K562 (cell line): Measurements from ENCODE around the gene CCNO. TPM values are rescaled to one million over a fixed set of nuclear protein-coding genes. Genes with fewer than 3 reads are reported as not detected.

Experiments
- CTCFL ChIP-seq: IDR thresholded peaks from 2 replicates; pipeline ENCODE4 v1.6.1; 2011; ENCODE audit warnings: borderline replicate concordance, low read depth, mild to moderate bottlenecking, moderate library complexity, low read length; ENCODE audit not compliant: insufficient read depth, poor library complexity, severe bottlenecking
- CXXC5 ChIP-seq: fragments of 250-450 bp; sonication (Bioruptor Pico); IDR thresholded peaks from 2 replicates; pipeline ENCODE4 v1.8.0; 2022; ENCODE audit warnings: inconsistent platforms, mild to moderate bottlenecking, moderate library complexity
- HINFP ChIP-seq: fragments of 450-650 bp; conservative IDR thresholded peaks from 2 replicates; pipeline ENCODE4 v1.6.1; 2016; ENCODE audit warnings: missing genetic modification characterization, low read depth, mild to moderate bottlenecking, control low read depth, missing compliant biosample characterization
- IRF2 ChIP-seq: sonication (generic); formaldehyde crosslinking; IDR thresholded peaks from 2 replicates; pipeline ENCODE4 v1.8.1; 2022; ENCODE audit warnings: mild to moderate bottlenecking, missing genetic modification reagents
- MNT ChIP-seq, 2 experiments: fragments of 450-650 bp; conservative IDR thresholded peaks; 2 replicates each; pipeline ENCODE4 v1.6.1; 2017; ENCODE audit warnings: mild to moderate bottlenecking in 2 of 2, moderate library complexity in 2 of 2
- ZFP1 ChIP-seq: fragments of 450-650 bp; formaldehyde crosslinking; IDR thresholded peaks from 2 replicates; pipeline ENCODE4 v1.4.0; 2020; ENCODE audit warnings: mild to moderate bottlenecking, mixed read lengths
- ZHX1 ChIP-seq: fragments of 150-350 bp; conservative IDR thresholded peaks from 2 replicates; pipeline ENCODE4 v1.6.1; 2014; ENCODE audit warnings: low read length
- ZNF407 ChIP-seq: fragments of 450-650 bp; IDR thresholded peaks from 2 replicates; pipeline ENCODE4 v1.6.1; 2016; ENCODE audit warnings: low read depth
- polyA plus RNA-seq, 8 experiments: library from polyadenylated mRNA; depleted of rRNA in 4 of 8; stranded (reverse) in 5 of 8; unstranded in 3 of 8; fragments of >200 nt; fragmentation: Nextera tagmentation in 2 of 8; fragmentation: Illumina TruSeq in 1 of 8; extraction: Ambion mirVana in 2 of 8; extraction: Trizol in 1 of 8; gene quantifications; 2 replicates each; pipeline versions ENCODE4 v1.2.1 to v1.2.3, GENCODE V29; 2011 to 2014; ENCODE audit warnings: inconsistent platforms in 1 of 8, missing spikeins in 1 of 8
- total RNA-seq, 7 experiments: library from RNA; depleted of rRNA in 6 of 7; stranded (reverse); fragments of >200 nt in 6 of 7; fragmentation: Illumina TruSeq in 2 of 7; extraction: Trizol in 2 of 7; gene quantifications; 2 replicates each; pipeline versions ENCODE4 v1.2.1 to v1.2.3, GENCODE V29; 2011 to 2021; ENCODE audit warnings: low replicate concordance in 1 of 7

The CCNO gene
- total and polyA plus RNA-seq, 9 of the 15 experiments (the other 6 are each of a cell fraction or from before 2014, with no cell fraction given) = 0.08 to 3.1 (median 0.29) TPM

- TF ChIP-seq ZNF407 = no peak
- no peak for TF ChIP-seq ZHX1
- TF ChIP-seq HINFP (tag) = no peak
- TF ChIP-seq ZFP1 (CRISPR knock-in tag) = no peak
- peak; percentile 51 for TF ChIP-seq CXXC5 (CRISPR knock-in tag)
- TF ChIP-seq IRF2 (CRISPR knock-in tag) = no peak
- TF ChIP-seq CTCFL = peak; percentile 5
- TF ChIP-seq MNT (conservative IDR thresholded peaks at IDR 0.05) = 0 out of 4 replicates have a peak, but pooled peaks of 1 of the 2 experiments have one; percentile 21
Observed at GRCh38 chr5:55232985-55233928, at the start of gene CCNO (continued).
